Cerebellar cortex (tissue), 1 donor: ENCODE measurements around the gene COPE.

Source experiments
- DNase-seq: peaks from one replicate; pipeline ENCODE4 v3.0.0-alpha.2; 2015; ENCODE audit warnings: low spot score

Gene COPE

GRCh38 chr19:18851673-18852325 is 67.4 kb downstream of the COPE start:
- DNase-seq, result no peak

- DNase-seq, result no peak
These were observed 68.5 kb downstream of the COPE start for GRCh38 chr19:18850471-18851375.

GRCh38 chr19:18849838-18850400 is 69.3 kb downstream of the COPE start:
- no peak for DNase-seq
